Activated CD4-positive, alpha-beta T cell treated with anti-CD3 and anti-CD28 coated beads for 24 hours (primary cell): ENCODE data around the gene SOHLH1.

Experiments used
- DNase-seq, 2 donors: peaks; one replicate each; pipeline ENCODE4 v3.0.0-alpha.2; 2020; ENCODE audit warnings: low read depth in 2 of 2

The SOHLH1 gene

GRCh38 chr9:135729480-135729879, 30.2 kb upstream of the SOHLH1 start:
- DNase-seq, result no peak

DNA sequence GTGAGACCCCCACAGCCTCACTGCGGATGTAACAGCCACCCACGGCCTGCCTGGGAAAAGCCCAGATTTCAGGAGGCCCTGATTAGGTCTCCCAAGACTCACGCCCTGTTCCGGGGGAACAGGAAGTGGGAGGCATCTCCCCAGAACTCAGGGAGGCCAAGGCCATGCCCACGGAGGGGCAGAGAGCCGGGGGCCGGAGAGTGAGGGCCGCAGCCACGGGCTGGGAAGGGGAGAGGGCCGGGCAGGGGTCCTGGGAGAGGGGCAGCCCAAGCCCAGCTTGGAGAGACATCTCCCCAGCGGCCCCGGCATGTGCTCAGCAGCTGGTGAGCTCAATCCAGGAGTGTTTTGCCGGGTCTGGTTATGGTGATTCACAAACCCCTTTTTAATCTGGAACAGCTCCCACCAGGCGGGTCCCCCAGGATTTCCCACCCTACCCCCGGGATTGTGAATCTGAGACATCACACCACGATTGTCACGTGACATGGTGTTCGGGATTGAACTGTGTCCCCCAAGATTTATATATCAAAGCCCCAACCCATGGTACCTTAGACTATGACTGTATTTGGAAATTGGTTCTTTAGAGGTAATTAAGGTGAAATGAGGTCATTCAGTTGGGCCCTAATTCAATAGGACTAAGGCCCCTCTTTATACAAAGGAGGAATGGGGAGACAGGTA, 29.3 kb upstream of the SOHLH1 start:
- no peak for DNase-seq

DNA sequence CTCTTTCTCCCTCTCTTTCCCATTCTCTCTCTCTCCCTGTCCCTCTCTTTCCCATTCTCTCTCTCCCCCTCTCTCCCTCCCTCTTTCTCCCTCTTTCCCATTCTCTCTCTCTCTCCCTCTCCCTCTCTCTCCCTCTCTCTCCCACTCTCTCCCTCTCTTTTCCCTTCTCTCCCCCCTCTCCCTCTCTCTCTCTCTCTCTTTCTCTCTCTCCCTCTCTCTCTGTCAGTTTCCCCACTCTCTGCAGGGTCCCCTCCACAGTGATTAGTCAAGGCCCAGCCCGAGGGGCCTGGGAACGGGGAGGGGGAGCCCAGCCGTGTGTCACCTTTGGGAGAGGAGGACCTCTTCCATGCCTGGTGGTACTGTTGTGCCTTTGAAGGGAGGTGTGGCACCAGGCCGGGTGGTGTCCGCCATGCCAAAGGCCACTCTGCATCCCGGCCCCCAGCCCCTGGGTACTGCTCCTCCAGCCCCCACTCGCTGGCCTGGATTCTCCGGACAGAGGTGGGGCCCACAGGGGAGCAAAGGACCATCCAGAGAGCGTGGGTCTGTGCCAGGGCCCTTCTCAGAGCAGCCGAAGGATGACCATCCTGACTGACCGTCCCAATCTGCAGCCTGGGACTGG, 28.1 kb upstream of the SOHLH1 start:
- DNase-seq, result no peak

DNA sequence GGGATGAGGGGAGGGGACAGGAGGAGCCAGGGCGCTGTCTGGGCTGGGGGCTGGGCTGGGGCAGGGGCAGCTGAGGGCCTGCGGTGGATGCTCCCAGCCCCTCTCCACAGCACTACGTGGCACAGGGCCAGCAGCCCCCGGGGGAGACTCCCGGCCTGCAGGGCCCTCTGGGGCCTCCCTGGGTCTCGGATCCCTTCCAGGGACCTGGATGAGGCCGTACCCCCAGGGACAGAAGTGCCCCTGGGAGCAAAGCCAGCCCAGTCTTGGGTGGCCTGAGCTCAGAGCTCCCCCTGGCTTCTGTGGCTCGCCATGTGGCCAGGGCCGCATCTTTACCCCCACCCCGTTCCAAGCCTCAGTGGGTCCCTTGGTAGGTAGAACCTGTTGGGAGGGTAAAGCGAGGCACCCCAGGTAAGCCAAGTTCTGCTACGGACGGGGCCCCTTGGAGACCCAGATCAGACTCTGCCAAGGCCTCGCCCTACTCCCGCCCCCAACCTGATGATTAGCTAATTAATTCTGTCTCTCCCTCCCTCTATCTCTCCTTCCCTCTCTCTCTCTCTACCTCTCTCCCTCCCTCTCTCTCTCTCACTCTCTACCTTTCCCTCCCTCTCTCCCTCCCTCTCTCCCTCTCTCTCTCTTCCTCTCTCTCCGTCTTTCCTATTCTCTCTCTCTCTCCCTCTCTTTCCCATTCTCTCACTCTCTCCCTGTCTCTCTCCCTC, 27.0 kb upstream of the SOHLH1 start:
- DNase-seq, result no peak

GRCh38 chr9:135724186-135724787, 25.0 kb upstream of the SOHLH1 start:
- no peak for DNase-seq

DNA sequence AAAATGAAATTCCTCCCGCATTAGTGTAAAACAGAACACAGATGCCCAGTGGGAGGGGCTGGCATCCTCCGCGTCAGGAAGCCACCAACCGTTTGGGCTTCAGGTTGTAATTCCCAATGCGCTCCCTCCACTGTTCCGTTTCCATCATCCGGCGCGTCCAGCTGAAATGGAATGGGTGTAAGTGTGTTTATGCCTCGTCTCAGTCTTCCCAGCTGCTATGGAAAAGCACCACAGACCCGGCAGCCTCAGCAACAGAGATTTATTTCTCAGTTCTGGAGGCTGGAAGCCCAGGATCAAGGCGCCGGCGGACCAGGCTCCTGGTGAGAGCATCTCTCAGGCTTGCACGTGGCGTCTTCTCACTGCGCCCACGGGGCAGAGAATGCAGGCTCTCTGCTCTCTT, 23.1 kb upstream of the SOHLH1 start:
- no peak for DNase-seq

DNA sequence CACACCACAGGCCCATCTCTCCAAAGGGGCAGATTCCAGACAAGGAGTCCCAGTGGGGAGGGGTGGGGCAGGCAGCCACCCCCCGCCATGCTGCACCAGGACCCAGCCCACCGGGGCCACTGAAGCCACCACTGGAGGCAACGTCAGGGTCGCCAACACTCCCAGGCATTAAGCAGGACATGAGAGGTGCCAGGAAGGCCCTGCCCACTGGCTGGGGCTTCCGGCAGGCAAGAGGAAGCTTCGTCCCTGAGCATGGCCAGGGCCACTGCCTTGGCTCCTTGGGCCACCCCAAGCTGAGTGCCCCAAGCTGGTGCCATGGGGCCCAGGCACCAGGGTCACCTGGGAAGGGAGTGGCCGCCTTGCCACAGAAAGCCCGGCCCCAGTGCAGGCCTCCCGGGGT, 20.2 kb upstream of the SOHLH1 start:
- no peak for DNase-seq

GRCh38 chr9:135718616-135719015, 19.3 kb upstream of the SOHLH1 start:
- no peak for DNase-seq

GRCh38 chr9:135717410-135717809, 18.1 kb upstream of the SOHLH1 start:
- no peak for DNase-seq

DNA sequence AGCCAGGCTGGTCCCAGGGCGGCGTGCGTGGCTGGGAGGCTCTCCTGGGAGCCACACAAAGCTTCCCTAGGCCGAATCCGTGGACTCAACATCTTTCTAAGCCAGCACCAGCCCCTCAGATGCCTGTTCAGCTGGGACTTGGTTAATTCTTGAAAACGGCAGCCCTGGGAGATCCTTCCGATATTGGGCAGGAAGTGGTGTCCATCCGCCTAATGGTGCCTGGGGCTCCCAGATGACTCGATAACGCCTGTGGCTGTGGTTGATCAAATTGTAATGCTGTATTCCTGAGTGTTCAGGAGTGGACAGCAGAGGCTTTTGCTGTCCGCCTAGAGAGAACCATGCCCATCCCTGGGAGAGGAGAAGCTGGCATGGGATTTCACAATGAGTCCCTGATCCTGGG, 16.8 kb upstream of the SOHLH1 start:
- DNase-seq, result no peak

GRCh38 chr9:135715056-135715595, 15.8 kb upstream of the SOHLH1 start:
- no peak for DNase-seq

DNA sequence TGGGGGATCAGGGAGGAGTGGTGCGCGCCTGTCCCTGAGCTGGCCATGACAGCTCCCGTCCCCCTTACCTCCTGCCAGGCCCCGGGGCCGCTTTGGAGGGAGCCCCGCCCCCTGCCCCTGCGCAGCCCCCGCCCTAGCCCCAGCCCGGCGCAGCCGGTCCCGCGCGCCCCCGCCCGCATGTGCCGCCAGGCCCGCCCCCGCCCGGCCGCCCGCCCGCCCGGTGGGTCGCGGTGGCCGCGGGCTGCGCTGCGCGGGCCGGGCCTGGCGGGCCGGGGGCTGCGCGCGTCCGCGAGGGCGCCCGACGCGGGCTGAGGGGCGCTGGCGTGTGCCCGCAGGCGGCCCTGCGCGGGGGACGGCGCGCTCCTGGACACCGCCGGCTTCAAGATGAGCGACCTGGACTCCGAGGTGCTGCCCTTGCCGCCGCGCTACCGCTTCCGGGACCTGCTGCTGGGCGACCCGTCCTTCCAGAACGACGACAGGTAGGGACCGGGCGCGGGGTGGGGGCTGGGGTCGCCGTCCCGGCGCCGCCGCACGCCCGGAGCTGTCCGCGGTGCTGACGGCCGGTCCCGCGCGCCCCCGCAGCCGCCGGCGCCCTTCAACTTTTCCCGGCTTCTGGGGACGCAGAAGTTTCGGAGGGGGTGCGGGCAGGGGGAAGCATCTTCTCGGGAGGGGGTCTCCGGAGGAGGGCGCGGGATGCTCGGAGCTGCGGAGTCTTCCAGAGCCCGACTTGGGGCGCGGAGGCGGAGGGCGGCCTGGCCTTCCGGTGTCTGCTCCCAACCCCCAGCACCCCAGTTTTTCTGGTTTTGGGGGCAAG, 15.2 kb upstream of the SOHLH1 start:
- DNase-seq, result no peak

- DNase-seq, result no peak
Measured at GRCh38 chr9:135712613-135713295, 13.5 kb upstream of the SOHLH1 start.

GRCh38 chr9:135711881-135712280, 12.6 kb upstream of the SOHLH1 start:
- DNase-seq, result no peak

DNA sequence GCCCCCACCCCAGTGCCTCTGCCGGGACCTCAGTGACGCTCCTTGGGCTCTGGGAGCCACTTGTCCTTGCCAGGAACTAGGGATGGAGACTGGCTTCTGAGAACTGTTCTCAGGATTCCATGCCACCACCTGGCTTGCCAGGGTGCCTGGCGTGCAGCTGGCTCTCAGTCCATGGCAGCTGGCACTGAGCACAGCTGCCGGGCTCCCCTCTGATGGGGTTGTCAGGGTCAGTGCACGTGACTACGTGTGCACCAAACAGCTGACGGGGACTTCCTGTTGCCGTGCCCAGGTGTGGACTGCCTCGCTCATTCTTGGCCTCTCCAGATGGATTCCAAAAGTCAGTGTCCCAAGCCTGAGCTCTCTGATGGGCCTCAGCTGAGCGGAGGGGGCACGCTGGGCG, 12.1 kb upstream of the SOHLH1 start:
- DNase-seq, result no peak

- no peak for DNase-seq
Measured at GRCh38 chr9:135708164-135708563, 8.9 kb upstream of the SOHLH1 start.

DNA sequence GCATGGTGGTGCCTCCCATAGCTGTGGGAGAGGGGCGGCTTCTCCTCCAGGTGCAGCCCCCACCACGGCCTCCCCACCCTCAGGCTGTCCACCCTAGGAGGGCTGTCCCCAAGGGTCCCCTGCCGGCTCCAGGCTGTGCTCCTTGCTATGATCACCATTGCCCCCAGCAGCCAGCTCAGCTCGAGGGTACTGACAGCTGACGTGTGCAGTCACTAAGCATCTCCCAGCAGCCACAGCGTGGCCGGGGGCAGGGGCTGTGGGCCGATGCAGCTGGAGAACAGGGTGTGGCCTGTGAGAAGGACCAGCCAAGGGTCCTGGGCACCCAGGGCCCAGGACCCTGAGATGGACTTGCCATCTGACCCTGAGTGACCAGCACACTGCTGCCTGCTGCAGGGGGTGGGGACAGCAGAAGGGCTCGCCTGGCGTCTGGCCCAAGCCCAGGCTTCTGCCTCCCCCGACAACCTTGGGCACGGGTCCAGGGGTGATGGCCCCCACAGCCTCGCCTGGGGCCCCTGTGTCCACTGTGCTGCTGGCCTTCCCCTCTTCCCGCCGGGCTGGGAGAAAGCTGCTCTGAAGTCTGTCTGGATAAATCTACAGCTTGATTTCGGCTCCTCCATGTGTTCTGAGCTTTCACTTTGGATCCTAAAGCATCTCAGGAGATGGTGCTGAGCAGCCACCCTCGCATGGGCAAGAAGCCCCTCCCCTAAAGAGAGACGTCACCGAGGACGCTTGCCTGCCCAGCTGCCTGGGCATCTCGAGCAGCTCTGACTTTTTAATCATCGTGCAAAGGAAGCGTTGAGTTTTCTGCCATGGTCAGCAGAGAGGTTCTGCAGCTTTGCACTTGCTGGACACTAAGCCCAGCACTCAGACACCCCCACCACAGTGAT, 8.2 kb upstream of the SOHLH1 start:
- DNase-seq, result no peak

DNA sequence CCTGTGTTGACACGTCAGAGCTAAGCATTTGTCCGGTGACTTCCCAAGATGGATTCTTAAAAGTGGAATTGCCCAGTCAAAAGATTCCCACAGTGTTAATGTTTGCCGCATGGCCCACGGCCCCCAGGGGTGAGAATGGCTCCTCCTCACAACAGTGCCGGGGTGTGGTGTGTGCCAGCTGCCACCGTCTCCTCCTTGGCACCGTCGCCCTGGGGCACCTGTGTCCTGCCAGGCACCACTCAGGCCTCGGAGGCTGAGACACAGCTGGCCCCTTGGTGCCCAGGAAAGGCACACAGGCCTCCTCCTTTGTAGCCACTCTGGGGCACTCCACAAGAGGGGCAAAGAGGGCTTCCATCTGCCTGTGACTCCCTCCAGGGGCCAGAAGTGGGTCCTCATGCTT, 7.0 kb upstream of the SOHLH1 start:
- no peak for DNase-seq

DNA sequence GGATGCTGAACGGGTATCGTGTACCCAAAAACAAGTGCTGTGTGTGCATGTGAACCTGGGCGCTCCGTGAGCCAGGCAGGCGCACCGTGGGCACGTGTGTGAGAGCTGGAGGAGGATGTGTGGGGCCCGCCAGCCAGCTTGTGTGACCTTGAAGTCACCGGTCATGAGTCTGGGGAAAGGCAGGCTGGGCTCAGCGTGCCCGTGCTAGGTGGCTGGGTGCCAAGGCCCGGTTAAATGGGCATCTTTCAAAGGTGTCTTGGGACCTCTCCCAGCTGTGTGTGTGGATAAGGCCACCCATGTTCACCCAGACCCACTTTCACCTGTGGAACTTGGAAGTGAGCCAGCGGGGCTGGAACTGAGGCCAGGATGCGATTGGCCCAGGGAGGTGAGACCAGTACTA, 6.1 kb upstream of the SOHLH1 start:
- DNase-seq, result no peak

DNA sequence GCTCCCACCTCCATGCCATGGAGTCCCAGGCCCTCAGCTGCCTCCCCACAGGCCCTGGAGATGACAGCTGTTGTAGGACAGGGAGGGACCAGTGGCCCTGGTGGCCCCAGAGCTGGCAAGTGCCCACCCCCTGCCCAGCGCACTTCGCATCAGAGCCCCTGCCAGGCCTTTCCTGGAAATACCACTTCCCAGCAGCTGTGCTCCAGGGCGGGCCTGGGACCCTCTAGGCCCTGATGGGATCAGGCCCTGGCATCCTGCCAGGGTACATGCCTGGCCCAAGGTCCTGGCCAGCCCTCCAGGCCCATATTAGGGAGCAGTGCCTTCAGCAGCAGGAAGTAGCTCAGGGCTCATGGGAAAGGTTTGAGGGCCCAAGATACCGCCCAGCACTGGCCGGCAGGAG, 5.2 kb upstream of the SOHLH1 start:
- DNase-seq, result no peak
